Measurements from ENCODE around the gene PTCD2.

DNA sequence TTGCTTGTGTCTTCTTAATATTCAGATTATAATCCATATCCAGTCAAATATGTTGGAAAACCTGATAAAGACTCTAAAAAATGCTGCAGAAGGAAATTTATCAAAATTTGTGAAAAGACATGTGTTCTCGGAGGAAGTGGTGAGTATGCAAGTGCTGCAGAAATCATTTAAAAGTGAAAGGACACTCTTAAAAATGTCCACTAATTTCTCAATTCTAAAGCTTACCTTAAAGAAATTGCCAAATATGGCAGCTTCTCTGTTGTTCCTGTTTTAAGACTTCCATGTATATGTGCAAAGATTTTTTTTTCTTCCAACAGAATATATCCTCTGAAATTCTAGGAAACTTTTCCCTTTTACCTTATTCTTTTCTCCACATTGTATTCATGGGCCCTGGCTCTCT, 32.4 kb downstream of the PTCD2 start:
- TF ChIP-seq, protein P1, sequence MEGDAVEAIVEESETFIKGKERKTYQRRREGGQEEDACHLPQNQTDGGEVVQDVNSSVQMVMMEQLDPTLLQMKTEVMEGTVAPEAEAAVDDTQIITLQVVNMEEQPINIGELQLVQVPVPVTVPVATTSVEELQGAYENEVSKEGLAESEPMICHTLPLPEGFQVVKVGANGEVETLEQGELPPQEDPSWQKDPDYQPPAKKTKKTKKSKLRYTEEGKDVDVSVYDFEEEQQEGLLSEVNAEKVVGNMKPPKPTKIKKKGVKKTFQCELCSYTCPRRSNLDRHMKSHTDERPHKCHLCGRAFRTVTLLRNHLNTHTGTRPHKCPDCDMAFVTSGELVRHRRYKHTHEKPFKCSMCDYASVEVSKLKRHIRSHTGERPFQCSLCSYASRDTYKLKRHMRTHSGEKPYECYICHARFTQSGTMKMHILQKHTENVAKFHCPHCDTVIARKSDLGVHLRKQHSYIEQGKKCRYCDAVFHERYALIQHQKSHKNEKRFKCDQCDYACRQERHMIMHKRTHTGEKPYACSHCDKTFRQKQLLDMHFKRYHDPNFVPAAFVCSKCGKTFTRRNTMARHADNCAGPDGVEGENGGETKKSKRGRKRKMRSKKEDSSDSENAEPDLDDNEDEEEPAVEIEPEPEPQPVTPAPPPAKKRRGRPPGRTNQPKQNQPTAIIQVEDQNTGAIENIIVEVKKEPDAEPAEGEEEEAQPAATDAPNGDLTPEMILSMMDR (conservative IDR thresholded peaks at IDR 0.05; ENCODE audit: low read depth, low read length), result no peak
- TF ChIP-seq EZH2 (IDR thresholded peaks at IDR 0.05; ENCODE audit: borderline replicate concordance, low read depth, low read length, poor library complexity, severe bottlenecking), result no peak
